Stomach (tissue), 4 donors: ENCODE data around the gene LBR.

Experiments
- EP300 ChIP-seq: sonication (generic); formaldehyde crosslinking; IDR thresholded peaks from one replicate; pipeline ENCODE4 v1.6.1; 2017; ENCODE audit warnings: antibody characterized with exemption
- POLR2A ChIP-seq, 4 donors: fragments of 450-650 bp; IDR thresholded peaks; one replicate each; pipeline ENCODE4 v1.6.1; 2016; ENCODE audit warnings: antibody characterized with exemption in 4 of 4, control low read depth in 2 of 4, mild to moderate bottlenecking in 1 of 4, moderate library complexity in 1 of 4
- POLR2AphosphoS5 ChIP-seq, 3 donors: sonication (generic); formaldehyde crosslinking; IDR thresholded peaks; one replicate each; pipeline ENCODE4 v1.6.1; 2016; ENCODE audit warnings: antibody characterized with exemption in 3 of 3
- TF ChIP-seq, protein P1 (sequence below), 7 experiments: fragments of 450-650 bp in 4 of 7; fragments of 200-600 bp in 3 of 7; sonication (generic) in 3 of 7; IDR thresholded peaks; one replicate each; pipeline ENCODE4 v1.5.1; 2016 to 2019; ENCODE audit warnings: antibody characterized with exemption in 7 of 7, control low read depth in 2 of 7, mild to moderate bottlenecking in 1 of 7

DNA sequence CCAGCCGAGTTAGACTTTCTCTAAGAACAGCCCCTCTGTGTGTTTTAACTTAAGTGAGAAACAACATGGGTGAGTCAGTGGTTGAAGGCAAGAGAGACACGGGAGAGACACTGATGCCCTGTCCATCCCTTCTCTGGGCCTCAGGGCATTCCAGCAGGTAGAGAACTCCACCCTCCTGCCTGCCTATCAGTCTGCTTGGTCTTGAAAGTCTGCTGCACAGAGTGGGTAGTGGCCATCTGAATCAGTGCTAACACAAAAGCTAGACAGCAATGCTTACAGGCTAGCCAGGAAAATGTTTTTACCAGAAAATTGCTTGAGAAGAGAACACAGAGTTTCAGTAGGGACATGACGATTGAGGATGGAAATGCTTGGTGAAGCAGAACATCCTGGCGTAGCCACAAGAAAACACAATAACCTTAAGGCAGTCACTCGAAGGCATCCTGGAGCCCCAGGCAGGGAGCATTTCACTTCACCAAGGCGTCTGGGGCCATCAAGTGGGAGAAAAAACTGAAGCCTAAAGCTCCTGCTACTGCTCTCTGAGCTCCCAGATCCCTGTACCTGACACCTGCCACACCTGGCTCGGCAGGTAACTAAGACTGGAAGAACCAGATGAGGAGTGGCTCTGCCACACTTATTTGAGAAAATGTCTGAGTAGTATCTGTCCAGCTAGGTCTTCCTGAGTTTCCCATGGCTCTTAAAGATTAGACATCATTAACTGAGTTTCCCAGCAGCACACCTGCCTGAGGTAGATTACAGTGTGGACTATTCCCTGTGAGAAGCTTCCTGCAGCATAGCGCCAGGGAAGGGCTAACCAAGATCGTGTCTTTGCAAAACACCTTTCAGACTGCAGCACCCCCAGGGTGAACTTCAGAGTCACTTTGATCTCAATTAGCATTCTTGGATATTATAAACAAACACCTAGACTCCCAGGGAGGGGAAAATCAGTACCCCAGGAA lies 18.1 kb upstream of the LBR start:
- peak; percentile 82 for TF ChIP-seq EP300
- no peak for TF ChIP-seq POLR2A (IDR thresholded peaks at IDR 0.05)
- TF ChIP-seq, protein P1, sequence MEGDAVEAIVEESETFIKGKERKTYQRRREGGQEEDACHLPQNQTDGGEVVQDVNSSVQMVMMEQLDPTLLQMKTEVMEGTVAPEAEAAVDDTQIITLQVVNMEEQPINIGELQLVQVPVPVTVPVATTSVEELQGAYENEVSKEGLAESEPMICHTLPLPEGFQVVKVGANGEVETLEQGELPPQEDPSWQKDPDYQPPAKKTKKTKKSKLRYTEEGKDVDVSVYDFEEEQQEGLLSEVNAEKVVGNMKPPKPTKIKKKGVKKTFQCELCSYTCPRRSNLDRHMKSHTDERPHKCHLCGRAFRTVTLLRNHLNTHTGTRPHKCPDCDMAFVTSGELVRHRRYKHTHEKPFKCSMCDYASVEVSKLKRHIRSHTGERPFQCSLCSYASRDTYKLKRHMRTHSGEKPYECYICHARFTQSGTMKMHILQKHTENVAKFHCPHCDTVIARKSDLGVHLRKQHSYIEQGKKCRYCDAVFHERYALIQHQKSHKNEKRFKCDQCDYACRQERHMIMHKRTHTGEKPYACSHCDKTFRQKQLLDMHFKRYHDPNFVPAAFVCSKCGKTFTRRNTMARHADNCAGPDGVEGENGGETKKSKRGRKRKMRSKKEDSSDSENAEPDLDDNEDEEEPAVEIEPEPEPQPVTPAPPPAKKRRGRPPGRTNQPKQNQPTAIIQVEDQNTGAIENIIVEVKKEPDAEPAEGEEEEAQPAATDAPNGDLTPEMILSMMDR (IDR thresholded peaks at IDR 0.05): no peak
- peak in 2 of 3 donors; percentile 34 to 57 for TF ChIP-seq POLR2AphosphoS5 (IDR thresholded peaks at IDR 0.05)
